IgD-negative memory B cell (primary cell): Measurements from ENCODE around the gene HTRA3. TPM values are rescaled to one million over a fixed set of nuclear protein-coding genes. Genes with fewer than 3 reads are reported as not detected.

Experiments
- H3K27ac Mint-ChIP-seq, 3 donors: one replicate each; pipeline ENCODE4 v1.8.0; 2020 to 2022; ENCODE audit warnings: mild to moderate bottlenecking in 3 of 3, mixed read lengths in 3 of 3, moderate library complexity in 1 of 3
- H3K27me3 Mint-ChIP-seq: one replicate; pipeline ENCODE4 v1.8.0; 2021; ENCODE audit warnings: mixed read lengths
- H3K36me3 Mint-ChIP-seq: one replicate; pipeline ENCODE4 v1.8.0; 2020; ENCODE audit warnings: mild to moderate bottlenecking, mixed read lengths
- H3K4me1 Mint-ChIP-seq, 3 donors: one replicate each; pipeline ENCODE4 v1.8.0; 2020 to 2022; ENCODE audit warnings: mixed read lengths in 3 of 3, mild to moderate bottlenecking in 1 of 3
- H3K4me3 Mint-ChIP-seq, 4 donors: one replicate each; pipeline ENCODE4 v1.8.0; 2020 to 2022; ENCODE audit warnings: mild to moderate bottlenecking in 4 of 4, mixed read lengths in 4 of 4, moderate library complexity in 3 of 4
- H3K9me3 Mint-ChIP-seq, 3 donors: one replicate each; pipeline ENCODE4 v1.8.0; 2020 to 2021; ENCODE audit warnings: mixed read lengths in 3 of 3, mild to moderate bottlenecking in 1 of 3
- polyA plus RNA-seq: library from polyadenylated mRNA; unstranded; fragments of 300-500 nt; fragmentation: Illumina TruSeq; gene quantifications from one replicate; pipeline ENCODE4 v1.2.3, GENCODE V29; 2021

Gene HTRA3
- polyA plus RNA-seq, 1 donor from 2014 or later = not detected

DNA sequence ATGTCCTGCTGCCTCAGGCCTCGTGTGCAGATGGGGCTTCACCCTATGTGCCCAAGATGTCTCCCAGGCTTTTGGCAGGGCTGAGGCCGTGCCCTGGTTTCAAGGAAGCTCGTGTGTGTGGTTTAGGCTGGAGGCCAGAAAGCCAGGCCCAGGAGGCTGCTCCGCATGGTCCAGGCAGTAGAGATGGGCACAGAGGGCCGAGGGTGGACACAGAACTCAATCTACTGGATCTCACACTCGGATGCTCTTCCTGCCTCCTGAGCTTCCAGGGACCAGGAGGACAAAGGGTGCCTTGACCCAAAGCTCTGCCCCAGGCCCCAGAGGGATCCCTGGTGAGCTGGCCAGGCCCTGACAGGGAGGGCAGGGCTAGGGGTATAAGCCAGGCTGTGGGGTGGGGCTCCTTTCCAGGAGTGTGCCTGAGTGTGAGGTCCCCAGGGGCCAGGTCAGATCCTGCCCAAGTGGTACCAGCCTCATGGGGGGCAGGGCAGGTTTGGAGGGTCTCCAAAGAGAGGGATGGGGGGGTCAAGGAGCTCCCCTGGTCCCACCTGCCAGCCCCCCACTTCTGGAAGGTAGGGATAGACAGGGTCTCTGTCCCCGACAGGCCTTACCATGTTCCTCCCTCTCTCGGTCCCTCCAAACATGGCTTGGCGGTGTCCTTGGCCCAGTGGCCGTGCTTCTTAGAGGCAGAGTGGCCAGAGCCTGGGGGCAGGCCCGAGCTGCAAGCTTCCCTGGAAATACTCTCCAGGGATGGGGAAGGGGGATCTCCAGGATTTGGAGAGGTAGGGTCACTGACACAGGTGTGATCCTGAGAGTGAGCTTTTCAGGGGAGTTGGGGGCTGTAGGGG, 23.8 kb downstream of the HTRA3 start:
- H3K4me3 Mint-ChIP-seq = no peak overlapping the region
- no peaks in the 10 kb centered on the region for H3K36me3 Mint-ChIP-seq
- no peaks in the 10 kb centered on the region for H3K9me3 Mint-ChIP-seq
- H3K4me1 Mint-ChIP-seq = peaks cover 6 to 8% (median 6%) of the 10 kb centered on the region in 3 donors
- H3K27ac Mint-ChIP-seq = peak overlapping the region in 1 of 3 donors; percentile 54
- peaks cover 4% of the 10 kb centered on the region for H3K27me3 Mint-ChIP-seq

DNA sequence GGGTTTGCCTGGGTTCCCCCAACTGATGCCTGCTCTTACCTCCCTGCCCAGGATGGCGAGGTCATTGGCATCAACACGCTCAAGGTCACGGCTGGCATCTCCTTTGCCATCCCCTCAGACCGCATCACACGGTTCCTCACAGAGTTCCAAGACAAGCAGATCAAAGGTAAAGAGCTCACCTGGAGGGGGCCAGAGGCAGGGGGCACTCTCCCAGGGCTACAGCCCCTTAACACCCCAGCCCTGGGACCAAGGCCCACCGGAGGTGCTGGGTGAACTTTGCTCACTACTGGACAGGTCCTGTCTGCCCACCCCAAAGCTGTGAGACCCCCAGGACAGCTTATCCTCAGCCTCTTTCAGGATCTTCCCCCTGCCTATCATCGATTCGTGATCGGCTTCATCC, 24.5 kb downstream of the HTRA3 start:
- Mint-ChIP-seq H3K27ac (no peak overlapping the region), H3K9me3 (no peaks in the 10 kb centered on the region), H3K36me3 (no peaks in the 10 kb centered on the region)

GRCh38 chr4:8294775-8295174, 25.2 kb downstream of the HTRA3 start:
- Mint-ChIP-seq H3K9me3 (peaks cover 0 to 4% (median 3%) of the 10 kb centered on the region in 3 donors), H3K27me3 (peaks cover 4% of the 10 kb centered on the region), H3K27ac (no peak overlapping the region), H3K4me3 (no peak overlapping the region), H3K4me1 (peaks cover 6 to 8% (median 6%) of the 10 kb centered on the region in 3 donors), H3K36me3 (no peaks in the 10 kb centered on the region)

More for the DNA sequence above, 24.5 kb downstream of the HTRA3 start:
- Mint-ChIP-seq H3K4me3 (no peak overlapping the region), H3K4me1 (peaks cover 6 to 8% (median 6%) of the 10 kb centered on the region in 3 donors), H3K27me3 (peaks cover 4% of the 10 kb centered on the region)

- Mint-ChIP-seq H3K36me3 (no peaks in the 10 kb centered on the region), H3K27me3 (peaks cover 4% of the 10 kb centered on the region)
These were observed 25.9 kb downstream of the HTRA3 start for GRCh38 chr4:8295471-8295870.

DNA sequence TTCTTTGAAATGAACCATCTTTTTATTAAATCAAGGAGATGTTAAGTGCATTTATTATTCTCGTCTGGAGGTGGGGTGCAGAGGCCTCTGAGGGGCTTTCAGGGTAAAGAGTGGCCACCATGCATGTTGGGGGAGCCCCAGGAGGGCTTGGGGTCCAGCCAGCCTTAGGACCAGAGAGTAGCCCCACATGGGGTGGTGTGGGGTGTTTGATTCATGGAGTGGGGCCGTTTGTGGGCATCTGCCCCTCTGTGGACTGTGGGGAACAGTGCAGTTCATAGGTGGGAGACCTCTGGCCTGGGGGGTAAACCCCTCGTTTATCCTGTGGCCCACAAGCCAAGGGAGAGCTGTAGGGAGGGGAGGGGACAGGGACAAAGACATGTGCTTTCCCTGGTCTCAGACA, 26.9 kb downstream of the HTRA3 start:
- Mint-ChIP-seq H3K36me3 (no peaks in the 10 kb centered on the region), H3K9me3 (peaks cover 3 to 14% (median 6%) of the 10 kb centered on the region in 3 donors), H3K27me3 (peaks cover 4% of the 10 kb centered on the region), H3K4me3 (no peak overlapping the region), H3K27ac (peak overlapping the region in 1 of 3 donors; percentile 69), H3K4me1 (peaks cover 0 to 3% (median 0%) of the 10 kb centered on the region in 3 donors)

More at GRCh38 chr4:8295471-8295870, 25.9 kb downstream of the HTRA3 start:
- Mint-ChIP-seq H3K9me3 (peaks cover 3 to 5% (median 3%) of the 10 kb centered on the region in 3 donors), H3K4me1 (peaks cover 2 to 6% (median 5%) of the 10 kb centered on the region in 3 donors), H3K27ac (no peak overlapping the region), H3K4me3 (no peak overlapping the region)

DNA sequence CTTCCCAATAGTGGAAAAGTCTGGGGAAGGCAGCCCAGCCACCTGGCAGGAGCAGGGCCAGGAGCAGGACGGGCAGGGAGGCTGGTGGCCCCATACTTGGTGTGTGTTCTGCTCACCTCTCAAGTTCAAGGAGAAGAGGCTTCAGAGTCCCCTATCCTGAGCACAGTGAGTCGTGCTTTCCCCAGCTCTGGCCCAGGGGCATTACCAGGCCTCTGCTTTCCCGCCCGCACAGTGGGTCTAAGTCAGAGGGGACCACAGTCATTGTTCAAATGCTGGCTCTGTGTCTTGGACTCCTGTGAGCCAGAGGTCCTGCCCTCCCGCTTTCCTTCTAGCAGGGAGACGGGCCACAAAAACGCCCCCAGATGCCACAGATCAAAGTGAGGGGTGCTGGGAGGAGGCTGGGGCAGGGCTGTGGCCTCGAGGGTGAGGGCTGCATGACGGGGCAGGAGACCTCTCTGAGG, 27.6 kb downstream of the HTRA3 start:
- H3K27ac Mint-ChIP-seq = no peak overlapping the region
- no peaks in the 10 kb centered on the region for H3K36me3 Mint-ChIP-seq
- no peaks in the 10 kb centered on the region for H3K4me1 Mint-ChIP-seq
- H3K4me3 Mint-ChIP-seq = no peak overlapping the region
- peaks cover 7% of the 10 kb centered on the region for H3K27me3 Mint-ChIP-seq
- peaks cover 4 to 14% (median 8%) of the 10 kb centered on the region in 3 donors for H3K9me3 Mint-ChIP-seq

GRCh38 chr4:8297691-8298485, 28.3 kb downstream of the HTRA3 start:
- Mint-ChIP-seq H3K9me3 (peaks cover 4 to 14% (median 8%) of the 10 kb centered on the region in 3 donors), H3K27me3 (peaks cover 7% of the 10 kb centered on the region), H3K27ac (no peak overlapping the region), H3K4me3 (peak overlapping the region in 1 of 4 donors; percentile 33), H3K4me1 (no peaks in the 10 kb centered on the region), H3K36me3 (no peaks in the 10 kb centered on the region)

DNA sequence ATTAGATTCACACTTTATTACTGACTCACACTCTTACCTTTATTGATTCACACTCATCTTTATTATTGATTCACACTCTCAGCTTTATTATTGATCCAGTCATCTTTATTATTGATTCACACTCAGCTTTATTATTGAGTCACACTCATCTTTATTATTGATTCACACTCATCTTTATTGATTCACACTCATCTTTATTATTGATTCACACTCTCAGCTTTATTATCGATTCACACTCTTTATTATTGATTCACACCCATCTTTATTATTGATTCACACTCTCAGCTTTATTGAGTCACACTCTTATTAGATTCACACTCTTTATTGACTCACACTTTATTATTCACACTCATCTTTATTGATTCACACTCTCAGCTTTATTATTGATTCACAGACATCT, 31.3 kb downstream of the HTRA3 start:
- no peak overlapping the region for H3K4me3 Mint-ChIP-seq
- H3K9me3 Mint-ChIP-seq = peaks cover 4 to 14% (median 8%) of the 10 kb centered on the region in 3 donors
- H3K27ac Mint-ChIP-seq = no peak overlapping the region
- H3K4me1 Mint-ChIP-seq = no peaks in the 10 kb centered on the region
- peaks cover 7% of the 10 kb centered on the region for H3K27me3 Mint-ChIP-seq
- no peaks in the 10 kb centered on the region for H3K36me3 Mint-ChIP-seq

- Mint-ChIP-seq H3K27ac (no peak overlapping the region), H3K36me3 (no peaks in the 10 kb centered on the region), H3K4me1 (no peaks in the 10 kb centered on the region)
These were observed 32.5 kb downstream of the HTRA3 start for GRCh38 chr4:8301851-8302730.

DNA sequence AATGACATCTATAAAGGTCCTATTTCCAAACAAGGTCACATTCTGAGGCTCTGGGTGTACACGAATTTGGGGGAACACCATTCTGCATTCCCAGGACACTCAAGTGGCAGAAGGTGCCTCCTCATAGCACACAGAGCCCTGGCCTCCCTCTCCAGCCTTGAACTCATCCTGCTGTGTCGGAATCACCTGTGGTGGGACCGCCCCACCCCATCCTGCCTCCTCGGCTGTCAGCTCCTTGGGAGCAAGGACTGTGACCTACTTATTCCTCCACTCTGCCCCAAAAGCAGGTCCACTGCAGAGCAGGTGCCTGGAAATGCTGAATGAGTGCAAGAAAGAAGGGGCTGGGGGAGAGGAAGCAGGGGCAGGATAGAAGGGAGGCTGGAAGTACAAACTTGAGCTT, 33.5 kb downstream of the HTRA3 start:
- Mint-ChIP-seq H3K27me3 (peaks cover 8% of the 10 kb centered on the region), H3K4me1 (no peaks in the 10 kb centered on the region), H3K4me3 (no peak overlapping the region), H3K27ac (no peak overlapping the region), H3K9me3 (peaks cover 4 to 14% (median 8%) of the 10 kb centered on the region in 3 donors), H3K36me3 (no peaks in the 10 kb centered on the region)

More at GRCh38 chr4:8301851-8302730, 32.5 kb downstream of the HTRA3 start:
- H3K9me3 Mint-ChIP-seq = peaks cover 4 to 14% (median 8%) of the 10 kb centered on the region in 3 donors
- H3K27me3 Mint-ChIP-seq = peaks cover 7% of the 10 kb centered on the region
- peak overlapping the region in 2 of 4 donors; percentile 20 to 42 for H3K4me3 Mint-ChIP-seq

DNA sequence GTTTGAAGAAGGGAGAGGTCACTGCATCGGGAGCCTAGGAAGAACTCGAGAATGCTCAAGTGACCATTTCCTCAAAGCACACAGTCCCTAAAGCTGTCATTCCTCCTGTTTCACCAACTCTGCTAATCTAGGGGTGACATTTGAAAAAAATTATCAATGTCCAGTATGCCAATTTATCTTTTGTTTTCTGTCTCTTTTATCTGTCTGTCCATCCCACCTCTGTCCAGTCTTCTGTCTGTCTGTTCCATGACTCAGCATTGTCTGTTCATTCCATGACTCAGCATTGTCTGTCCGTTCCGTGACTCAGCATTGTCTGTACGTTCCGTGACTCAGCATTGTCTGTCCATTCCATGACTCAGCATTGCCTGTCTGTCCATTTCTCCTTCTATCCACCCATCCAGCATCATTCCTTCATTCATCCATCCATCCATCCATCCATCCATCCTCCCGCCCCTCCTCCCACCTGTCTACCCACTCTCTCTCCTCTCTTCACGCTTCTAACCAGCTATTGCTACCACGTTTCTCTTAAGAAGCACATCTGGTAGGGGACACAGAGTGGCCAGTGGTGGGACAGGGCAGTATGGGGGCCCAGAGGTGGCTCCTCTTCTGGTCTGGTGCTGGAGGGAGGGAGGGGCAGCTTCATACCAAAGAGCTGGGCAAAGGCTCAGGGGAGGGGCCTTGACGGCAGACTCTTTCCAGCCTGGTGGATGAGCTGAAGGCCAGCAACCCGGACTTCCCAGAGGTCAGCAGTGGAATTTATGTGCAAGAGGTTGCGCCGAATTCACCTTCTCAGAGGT, 34.1 kb downstream of the HTRA3 start:
- H3K9me3 Mint-ChIP-seq = peaks cover 4 to 14% (median 8%) of the 10 kb centered on the region in 3 donors
- no peaks in the 10 kb centered on the region for H3K36me3 Mint-ChIP-seq
- H3K27ac Mint-ChIP-seq = no peak overlapping the region
- H3K27me3 Mint-ChIP-seq = peaks cover 4% of the 10 kb centered on the region
- H3K4me1 Mint-ChIP-seq = no peaks in the 10 kb centered on the region
- H3K4me3 Mint-ChIP-seq = no peak overlapping the region

DNA sequence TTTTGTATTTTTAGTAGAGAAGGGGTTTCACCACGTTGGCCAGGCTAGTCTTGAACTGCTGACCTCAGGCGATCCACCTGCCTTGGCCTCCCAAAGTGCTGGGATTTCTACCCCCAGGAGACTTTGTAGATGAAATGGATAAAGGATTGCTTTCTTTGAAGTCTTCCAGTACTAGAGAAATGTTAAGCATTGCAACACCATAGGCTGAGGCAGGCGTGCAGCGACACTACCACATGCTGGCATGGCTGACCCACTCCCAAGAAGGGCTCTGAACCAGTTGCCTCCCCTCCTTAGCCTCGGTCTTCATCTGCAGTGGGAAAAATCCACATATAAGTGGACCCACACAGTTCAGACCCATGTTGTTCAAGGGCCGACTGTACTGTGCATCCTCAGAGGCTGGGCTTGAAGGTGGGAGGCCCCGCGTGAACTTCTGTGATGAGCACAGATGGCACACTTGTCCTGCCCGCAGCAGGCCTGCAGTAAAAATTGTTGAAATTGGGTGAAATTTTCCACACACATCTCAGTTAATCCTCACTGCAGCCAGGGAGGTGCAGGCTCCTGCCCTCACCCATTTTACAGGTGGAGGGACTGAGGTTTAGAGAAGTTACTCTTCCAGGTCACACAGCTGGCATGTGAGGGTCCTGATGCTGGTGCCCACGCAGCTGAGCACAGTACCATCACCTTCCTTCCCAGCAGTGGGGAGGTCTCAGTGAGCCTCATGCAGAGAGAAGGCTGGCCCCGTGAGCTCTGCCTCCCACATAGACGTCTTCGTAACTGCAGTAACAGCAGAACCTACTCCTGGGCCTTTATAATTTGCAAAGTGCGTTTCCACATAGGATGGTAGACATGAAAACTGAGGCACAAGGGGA, 35.5 kb downstream of the HTRA3 start:
- H3K27me3 Mint-ChIP-seq = peaks cover 4% of the 10 kb centered on the region
- H3K4me1 Mint-ChIP-seq = no peaks in the 10 kb centered on the region

More for the DNA sequence above, 35.5 kb downstream of the HTRA3 start:
- Mint-ChIP-seq H3K27ac (no peak overlapping the region), H3K4me3 (no peak overlapping the region), H3K36me3 (no peaks in the 10 kb centered on the region), H3K9me3 (peaks cover 4 to 10% (median 6%) of the 10 kb centered on the region in 3 donors)
